HL-60 (cell line): ENCODE results near the gene SHISA4.

Experiments used
- TF ChIP-seq, protein P1 (sequence below): IDR thresholded peaks from one replicate; pipeline ENCODE4 v1.5.1; 2011; ENCODE audit warnings: low read length, control low read depth, inconsistent platforms; ENCODE audit not compliant: insufficient read depth
- TF ChIP-seq, protein P2 (sequence below): IDR thresholded peaks from 2 replicates; pipeline ENCODE4 v1.6.1; 2012; ENCODE audit warnings: low read depth; ENCODE audit not compliant: insufficient replicate concordance

DNA sequence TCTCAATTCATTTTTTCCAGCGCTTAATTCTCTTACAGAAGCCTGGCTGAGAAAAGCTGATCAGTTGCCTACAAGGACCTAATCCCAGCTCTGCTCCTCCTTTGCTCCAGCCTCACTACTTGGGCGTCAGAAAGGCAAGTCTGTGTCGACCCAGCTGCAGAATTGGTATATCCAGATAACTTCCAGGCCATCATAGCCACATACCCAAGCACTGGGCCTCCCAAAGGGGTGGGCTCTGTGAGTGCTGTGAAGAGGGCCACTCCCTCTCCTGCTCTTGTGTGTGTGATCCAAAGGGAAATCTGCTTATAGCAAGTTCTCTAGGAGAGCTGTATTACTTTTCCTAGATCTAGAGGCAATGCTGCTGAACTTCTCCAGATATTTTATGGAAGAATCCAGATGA is 39.6 kb downstream of the SHISA4 start:
- TF ChIP-seq, protein P1, sequence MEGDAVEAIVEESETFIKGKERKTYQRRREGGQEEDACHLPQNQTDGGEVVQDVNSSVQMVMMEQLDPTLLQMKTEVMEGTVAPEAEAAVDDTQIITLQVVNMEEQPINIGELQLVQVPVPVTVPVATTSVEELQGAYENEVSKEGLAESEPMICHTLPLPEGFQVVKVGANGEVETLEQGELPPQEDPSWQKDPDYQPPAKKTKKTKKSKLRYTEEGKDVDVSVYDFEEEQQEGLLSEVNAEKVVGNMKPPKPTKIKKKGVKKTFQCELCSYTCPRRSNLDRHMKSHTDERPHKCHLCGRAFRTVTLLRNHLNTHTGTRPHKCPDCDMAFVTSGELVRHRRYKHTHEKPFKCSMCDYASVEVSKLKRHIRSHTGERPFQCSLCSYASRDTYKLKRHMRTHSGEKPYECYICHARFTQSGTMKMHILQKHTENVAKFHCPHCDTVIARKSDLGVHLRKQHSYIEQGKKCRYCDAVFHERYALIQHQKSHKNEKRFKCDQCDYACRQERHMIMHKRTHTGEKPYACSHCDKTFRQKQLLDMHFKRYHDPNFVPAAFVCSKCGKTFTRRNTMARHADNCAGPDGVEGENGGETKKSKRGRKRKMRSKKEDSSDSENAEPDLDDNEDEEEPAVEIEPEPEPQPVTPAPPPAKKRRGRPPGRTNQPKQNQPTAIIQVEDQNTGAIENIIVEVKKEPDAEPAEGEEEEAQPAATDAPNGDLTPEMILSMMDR: no peak
- TF ChIP-seq, protein P2, sequence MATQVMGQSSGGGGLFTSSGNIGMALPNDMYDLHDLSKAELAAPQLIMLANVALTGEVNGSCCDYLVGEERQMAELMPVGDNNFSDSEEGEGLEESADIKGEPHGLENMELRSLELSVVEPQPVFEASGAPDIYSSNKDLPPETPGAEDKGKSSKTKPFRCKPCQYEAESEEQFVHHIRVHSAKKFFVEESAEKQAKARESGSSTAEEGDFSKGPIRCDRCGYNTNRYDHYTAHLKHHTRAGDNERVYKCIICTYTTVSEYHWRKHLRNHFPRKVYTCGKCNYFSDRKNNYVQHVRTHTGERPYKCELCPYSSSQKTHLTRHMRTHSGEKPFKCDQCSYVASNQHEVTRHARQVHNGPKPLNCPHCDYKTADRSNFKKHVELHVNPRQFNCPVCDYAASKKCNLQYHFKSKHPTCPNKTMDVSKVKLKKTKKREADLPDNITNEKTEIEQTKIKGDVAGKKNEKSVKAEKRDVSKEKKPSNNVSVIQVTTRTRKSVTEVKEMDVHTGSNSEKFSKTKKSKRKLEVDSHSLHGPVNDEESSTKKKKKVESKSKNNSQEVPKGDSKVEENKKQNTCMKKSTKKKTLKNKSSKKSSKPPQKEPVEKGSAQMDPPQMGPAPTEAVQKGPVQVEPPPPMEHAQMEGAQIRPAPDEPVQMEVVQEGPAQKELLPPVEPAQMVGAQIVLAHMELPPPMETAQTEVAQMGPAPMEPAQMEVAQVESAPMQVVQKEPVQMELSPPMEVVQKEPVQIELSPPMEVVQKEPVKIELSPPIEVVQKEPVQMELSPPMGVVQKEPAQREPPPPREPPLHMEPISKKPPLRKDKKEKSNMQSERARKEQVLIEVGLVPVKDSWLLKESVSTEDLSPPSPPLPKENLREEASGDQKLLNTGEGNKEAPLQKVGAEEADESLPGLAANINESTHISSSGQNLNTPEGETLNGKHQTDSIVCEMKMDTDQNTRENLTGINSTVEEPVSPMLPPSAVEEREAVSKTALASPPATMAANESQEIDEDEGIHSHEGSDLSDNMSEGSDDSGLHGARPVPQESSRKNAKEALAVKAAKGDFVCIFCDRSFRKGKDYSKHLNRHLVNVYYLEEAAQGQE: no peak
